HCT116 (cell line): ENCODE results near the gene GNG13.

Source experiments
- CTCF ChIP-seq, 3 experiments: fragments of 200-600 bp in 1 of 3; sonication (generic) in 1 of 3; IDR thresholded peaks in 2 of 3; conservative IDR thresholded peaks in 1 of 3; 2 replicates each; pipeline ENCODE4 v1.5.1; 2012 to 2017; ENCODE audit warnings: low read depth in 2 of 3, low read length in 2 of 3, antibody characterized with exemption in 1 of 3, borderline replicate concordance in 1 of 3, control low read depth in 1 of 3, mild to moderate bottlenecking in 1 of 3, mixed read lengths in 1 of 3, mixed run types in 1 of 3, moderate library complexity in 1 of 3; ENCODE audit not compliant: insufficient read depth in 1 of 3
- EZH2phosphoT487 ChIP-seq: fragments of 200-600 bp; IDR thresholded peaks from 2 replicates; pipeline ENCODE4 v1.6.1; 2018; ENCODE audit warnings: antibody characterized with exemption, borderline replicate concordance
- JUND ChIP-seq: IDR thresholded peaks from 2 replicates; pipeline ENCODE4 v1.6.1; 2012
- POLR2A ChIP-seq: IDR thresholded peaks from 2 replicates; pipeline ENCODE4 v1.7.0; 2011; ENCODE audit warnings: borderline replicate concordance; ENCODE audit not compliant: insufficient read depth, insufficient read length; ENCODE audit errors: extremely low read depth
- RAD21 ChIP-seq: IDR thresholded peaks from 2 replicates; pipeline ENCODE4 v1.6.1; 2012; ENCODE audit warnings: low read depth, mild to moderate bottlenecking

DNA sequence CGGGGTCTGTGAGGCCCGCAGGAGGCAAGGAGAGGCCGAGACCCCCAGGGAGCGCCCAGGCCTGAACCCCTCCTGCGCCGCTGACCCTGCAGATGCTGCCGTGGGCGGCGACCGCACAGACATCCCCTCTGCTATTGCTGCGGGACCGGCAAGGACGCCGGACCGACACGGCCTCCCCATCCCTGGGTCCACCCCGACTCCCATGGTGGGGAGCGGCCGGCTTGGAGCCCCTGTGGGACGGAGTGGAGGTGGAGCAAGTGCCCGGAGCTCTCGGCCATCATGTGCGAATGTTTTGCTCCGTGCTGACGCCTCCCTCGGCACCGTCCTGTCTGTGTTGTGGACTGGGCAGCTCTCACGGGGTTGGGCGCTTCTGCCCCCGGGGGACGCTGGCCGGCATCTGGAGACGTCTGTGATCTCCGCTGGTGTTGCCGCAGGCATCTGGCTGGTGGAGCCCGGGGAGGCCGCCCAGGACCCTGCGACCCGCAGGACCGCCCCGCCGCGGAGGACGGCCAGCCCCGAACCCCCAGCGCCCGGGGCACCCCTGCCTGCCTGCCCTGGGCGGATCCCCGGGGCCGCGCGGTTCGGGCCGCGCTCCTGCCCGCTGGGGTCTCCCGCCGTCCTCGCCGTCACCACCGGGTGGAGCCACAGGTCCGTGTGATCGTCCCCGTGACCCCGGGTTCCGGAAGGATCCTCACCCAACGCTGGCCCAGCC, 12.8 kb upstream of the GNG13 start:
- TF ChIP-seq EZH2phosphoT487 (no peak), CTCF (IDR thresholded peaks at IDR 0.05 in 2 of 3, conservative IDR thresholded peaks at IDR 0.05 in 1 of 3; ENCODE audit: borderline replicate concordance in 1 of 3, insufficient read depth in 1 of 3, low read depth in 2 of 3, low read length in 2 of 3) (peak in 2 of 3 experiments; percentile 51 to 62; a peak in 5 of 6 replicates), POLR2A (no peak), RAD21 (peak; percentile 82), JUND (no peak)
